T47D (cell line): ENCODE results near the gene MARK1.

Source experiments
- DNase-seq, 2 experiments: peaks; one replicate each; pipeline versions ENCODE4 v3.0.0 to v3.0.0-alpha.2; 2011 to 2012; ENCODE audit warnings: low read depth in 1 of 2, low spot score in 1 of 2
- JUND ChIP-seq: IDR thresholded peaks from 2 replicates; pipeline ENCODE4 v1.6.1; 2012; ENCODE audit warnings: low read depth
- in situ Hi-C: cut with HindIII; loops from 2 replicates; pipeline ENCODE4 v1.10.0; 2016; ENCODE audit warnings: low sequenced_read_pairs, low pct_unique_long_range_greater_than_20kb

The MARK1 gene

DNA sequence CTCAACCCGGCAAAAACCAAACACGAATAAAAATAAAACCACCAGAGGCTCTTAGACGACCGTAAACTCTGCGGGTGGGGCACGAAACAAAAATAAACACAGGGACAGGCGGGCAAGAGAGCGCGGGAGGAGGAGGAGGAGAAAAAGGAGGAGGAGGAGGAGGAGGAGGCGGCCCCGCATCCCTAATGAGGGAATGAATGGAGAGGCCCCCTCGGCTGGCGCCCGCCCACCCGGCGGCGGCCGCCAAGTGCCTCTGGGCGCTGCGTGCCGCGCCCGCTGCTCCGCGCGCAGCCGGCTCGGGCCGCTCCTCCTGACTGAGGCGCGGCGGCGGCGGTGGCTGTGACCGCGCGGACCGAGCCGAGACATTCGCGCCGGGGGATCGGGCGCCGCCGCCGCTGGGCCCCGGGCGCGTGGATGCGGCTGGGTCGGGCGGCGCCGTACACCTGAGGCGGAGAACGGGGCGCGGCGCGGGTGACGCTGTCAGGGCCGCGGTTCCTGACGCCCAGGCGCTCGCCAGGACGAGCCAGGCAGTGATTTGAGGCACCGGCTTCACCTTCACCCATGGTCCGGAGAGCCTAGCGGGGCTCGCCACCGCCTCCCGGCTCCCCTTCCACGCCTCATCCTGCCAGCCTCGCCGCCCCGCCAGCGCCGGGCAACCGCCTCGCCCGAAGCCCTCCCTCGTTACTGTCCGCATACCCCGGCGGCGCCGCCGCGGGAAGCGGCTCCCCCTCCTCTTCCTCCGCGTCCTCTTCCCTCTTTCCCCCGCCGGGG lies at the start of gene MARK1:
TSS of gene MARK1 (plus strand) at position 229 of the 771 bp plus-strand sequence. CDS start 687 bp downstream, outside the sequence.
- DNase-seq = peak; percentile 71 to 83
- in situ Hi-C loops = no loop called here

DNA sequence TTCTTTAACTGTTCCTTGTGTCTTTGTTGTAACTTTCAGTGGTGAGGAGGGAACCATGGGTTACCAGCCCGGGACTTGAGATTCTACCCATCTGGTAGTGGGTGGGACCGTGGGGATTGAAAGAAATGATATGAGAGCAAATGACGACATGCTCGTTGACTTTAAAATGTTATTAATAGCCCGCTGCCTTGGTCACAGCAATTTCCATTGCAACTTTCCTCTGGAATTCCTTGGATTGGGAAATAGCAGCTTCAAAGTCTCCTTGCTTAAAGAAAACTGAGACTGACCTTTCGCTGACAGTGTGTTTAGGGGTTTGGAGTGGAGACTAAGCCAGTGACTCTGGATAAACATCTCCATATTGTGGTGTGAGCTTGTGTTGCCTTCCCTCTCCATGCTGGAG lies 44.2 kb upstream of the MARK1 start:
- TF ChIP-seq JUND = no peak
- no peak for DNase-seq
- in situ Hi-C loops = no loop called here

More for the DNA sequence above, at the start of gene MARK1:
- no peak for TF ChIP-seq JUND

- DNase-seq = no peak
- in situ Hi-C loops = no loop called here
- TF ChIP-seq JUND = no peak
These were observed 43.8 kb upstream of the MARK1 start for GRCh38 chr1:220484135-220484534.

- in situ Hi-C loops = no loop called here
- no peak for TF ChIP-seq JUND
- DNase-seq = peak in 1 of 2 experiments; percentile 28
These were observed 42.8 kb upstream of the MARK1 start for GRCh38 chr1:220485131-220485530.

DNA sequence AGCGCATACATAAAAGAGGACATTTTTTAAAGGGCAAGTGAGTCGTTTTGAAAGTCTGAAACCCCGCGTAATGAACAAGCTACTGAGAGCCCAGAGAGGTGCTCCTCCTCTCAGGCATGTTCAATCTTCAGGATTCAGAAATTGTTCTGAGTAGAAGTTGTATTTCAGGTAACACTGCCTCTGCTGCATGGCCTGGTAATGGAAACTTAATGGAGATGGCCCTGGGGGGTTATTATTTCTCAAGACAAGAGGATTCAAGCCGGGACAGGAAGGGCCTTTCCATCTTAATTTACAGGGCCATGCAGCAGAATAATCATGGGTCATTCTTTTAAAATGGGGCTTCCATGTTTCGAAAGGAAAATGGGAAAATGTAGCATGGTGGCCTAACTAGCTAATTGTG lies 42.1 kb upstream of the MARK1 start:
- DNase-seq = no peak
- in situ Hi-C loops = no loop called here
- TF ChIP-seq JUND = no peak

GRCh38 chr1:220487297-220487820 lies 40.6 kb upstream of the MARK1 start:
- TF ChIP-seq JUND = no peak
- in situ Hi-C loops = no loop called here
- peak in 1 of 2 experiments; percentile 15 for DNase-seq

- no peak for TF ChIP-seq JUND
- in situ Hi-C loops = no loop called here
- DNase-seq = no peak
These were observed 36.0 kb upstream of the MARK1 start for GRCh38 chr1:220491891-220492290.

- in situ Hi-C loops = no loop called here
- no peak for TF ChIP-seq JUND
- DNase-seq = no peak
These were observed 30.6 kb upstream of the MARK1 start for GRCh38 chr1:220497220-220497947.

DNA sequence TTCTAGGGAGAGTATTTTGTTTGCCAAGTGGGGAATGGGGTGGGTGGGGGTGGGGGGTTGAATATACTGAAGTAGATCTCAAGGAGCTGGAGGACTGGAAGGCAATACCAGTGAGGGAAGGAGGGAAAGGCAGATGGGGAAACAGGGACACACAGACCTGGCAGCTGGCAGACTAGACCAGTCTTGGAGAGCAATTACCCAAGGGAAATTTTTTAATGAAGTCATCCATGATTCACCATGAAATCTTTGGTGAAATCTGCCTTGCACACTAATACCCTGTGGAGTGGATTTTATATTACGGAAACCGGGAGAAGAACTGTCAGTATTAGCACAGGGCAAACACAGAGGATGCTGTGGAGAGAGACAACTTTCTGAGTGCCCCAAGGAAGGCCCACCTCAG lies 29.7 kb upstream of the MARK1 start:
- no peak for DNase-seq
- TF ChIP-seq JUND = no peak
- in situ Hi-C loops = no loop called here

DNA sequence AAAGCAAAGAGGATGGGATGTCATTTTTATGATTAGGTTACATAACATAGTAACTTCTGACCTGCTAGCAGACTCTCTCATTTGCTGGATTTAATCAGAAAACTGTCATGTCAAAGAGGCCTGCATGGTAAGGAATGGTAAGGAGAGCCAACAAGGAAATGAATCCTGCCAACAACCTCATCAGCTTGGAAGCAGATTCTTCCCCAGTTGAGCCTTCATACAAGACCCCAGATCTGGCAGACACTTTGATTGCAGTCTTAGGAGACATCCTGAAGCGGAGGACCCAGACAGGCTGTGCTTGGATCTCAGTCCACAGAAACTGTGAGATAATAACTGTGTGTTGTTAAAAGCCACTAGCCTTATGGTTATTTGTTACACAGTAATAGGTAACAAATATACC lies 27.6 kb upstream of the MARK1 start:
- in situ Hi-C loops = no loop called here
- no peak for TF ChIP-seq JUND
- DNase-seq = no peak

GRCh38 chr1:220504329-220504728 lies 23.6 kb upstream of the MARK1 start:
- TF ChIP-seq JUND = no peak
- DNase-seq = no peak
- in situ Hi-C loops = no loop called here

GRCh38 chr1:220507085-220507484 lies 20.9 kb upstream of the MARK1 start:
- TF ChIP-seq JUND = no peak
- in situ Hi-C loops = no loop called here
- no peak for DNase-seq

DNA sequence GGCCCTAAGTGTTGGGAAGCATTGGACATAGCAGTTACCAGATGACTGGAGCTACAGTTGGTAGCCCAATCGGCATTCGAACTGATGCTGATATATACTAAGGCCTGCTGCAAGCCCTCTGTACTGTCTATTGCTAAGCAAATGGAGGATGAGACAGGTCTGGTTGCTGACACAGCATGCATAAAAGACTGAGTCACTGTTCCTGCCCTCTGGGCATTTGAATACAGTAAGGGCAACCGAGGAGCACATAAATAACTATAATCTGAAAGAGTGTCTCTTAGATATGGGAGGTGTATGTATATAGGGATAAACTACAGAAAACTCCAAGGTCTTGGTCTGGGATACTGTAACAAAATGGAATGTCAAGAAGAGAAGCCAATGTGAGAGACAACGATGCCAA lies 16.8 kb upstream of the MARK1 start:
- DNase-seq = peak in 1 of 2 experiments; percentile 25
- no peak for TF ChIP-seq JUND
- in situ Hi-C loops = no loop called here
